ENCODE measurements around the gene BLOC1S1. TPM values are rescaled to one million over a fixed set of nuclear protein-coding genes. Genes with fewer than 3 reads are reported as not detected.

The BLOC1S1 gene
- total RNA-seq, 1 donor from 2014 or later, result 71.2 TPM

DNA sequence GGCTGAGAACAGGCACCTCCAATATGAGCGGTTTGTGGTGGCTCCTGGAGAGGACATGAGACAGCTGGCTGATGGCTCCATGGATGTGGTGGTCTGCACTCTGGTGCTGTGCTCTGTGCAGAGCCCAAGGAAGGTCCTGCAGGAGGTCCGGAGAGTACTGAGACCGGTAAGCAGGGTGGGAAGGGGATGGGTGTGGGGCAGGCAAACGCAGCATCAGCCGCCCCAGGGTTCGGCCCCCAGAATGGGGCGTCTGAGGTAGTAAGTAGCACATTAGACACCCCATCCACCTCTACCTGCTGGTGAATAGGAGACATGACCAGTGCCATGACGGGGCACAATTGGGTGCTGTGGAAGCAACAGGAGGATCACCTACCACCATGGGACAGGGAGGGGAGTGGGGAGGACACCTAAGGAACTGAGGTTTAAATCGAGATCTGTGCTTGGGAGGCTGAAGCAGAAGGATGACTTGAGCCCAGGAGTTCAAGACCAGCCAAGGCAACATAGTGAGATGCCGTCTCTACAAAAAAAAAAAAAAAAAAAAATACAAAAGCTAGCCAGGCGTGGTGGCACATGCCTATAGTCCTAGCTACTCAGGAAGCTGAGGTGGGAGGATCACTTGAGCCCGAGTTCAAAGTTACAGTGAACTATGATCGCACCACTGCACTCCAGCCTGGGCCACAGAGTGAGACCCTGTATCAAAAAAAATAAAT, 33.6 kb upstream of the BLOC1S1 start:
- no peaks in the 10 kb centered on the region for H3K4me1 Mint-ChIP-seq (ENCODE audit: low read depth, unreplicated experiment)
- TF ChIP-seq, protein P1, sequence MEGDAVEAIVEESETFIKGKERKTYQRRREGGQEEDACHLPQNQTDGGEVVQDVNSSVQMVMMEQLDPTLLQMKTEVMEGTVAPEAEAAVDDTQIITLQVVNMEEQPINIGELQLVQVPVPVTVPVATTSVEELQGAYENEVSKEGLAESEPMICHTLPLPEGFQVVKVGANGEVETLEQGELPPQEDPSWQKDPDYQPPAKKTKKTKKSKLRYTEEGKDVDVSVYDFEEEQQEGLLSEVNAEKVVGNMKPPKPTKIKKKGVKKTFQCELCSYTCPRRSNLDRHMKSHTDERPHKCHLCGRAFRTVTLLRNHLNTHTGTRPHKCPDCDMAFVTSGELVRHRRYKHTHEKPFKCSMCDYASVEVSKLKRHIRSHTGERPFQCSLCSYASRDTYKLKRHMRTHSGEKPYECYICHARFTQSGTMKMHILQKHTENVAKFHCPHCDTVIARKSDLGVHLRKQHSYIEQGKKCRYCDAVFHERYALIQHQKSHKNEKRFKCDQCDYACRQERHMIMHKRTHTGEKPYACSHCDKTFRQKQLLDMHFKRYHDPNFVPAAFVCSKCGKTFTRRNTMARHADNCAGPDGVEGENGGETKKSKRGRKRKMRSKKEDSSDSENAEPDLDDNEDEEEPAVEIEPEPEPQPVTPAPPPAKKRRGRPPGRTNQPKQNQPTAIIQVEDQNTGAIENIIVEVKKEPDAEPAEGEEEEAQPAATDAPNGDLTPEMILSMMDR (IDR thresholded peaks at IDR 0.05; ENCODE audit: partially characterized antibody, unreplicated experiment), result no peak
- H3K9me3 Mint-ChIP-seq (ENCODE audit: unreplicated experiment), result peaks cover 2% of the 10 kb centered on the region
- no peak for DNase-seq
- no peak overlapping the region for H3K4me3 Mint-ChIP-seq (ENCODE audit: unreplicated experiment)
- no peak overlapping the region for H3K27ac Mint-ChIP-seq (ENCODE audit: unreplicated experiment)
- H3K27me3 Mint-ChIP-seq (ENCODE audit: unreplicated experiment), result peaks cover 6% of the 10 kb centered on the region
- peaks cover 6% of the 10 kb centered on the region for H3K36me3 Mint-ChIP-seq (ENCODE audit: unreplicated experiment)

- TF ChIP-seq, protein P1 (IDR thresholded peaks at IDR 0.05; ENCODE audit: partially characterized antibody, unreplicated experiment), result no peak
- peaks cover 6% of the 10 kb centered on the region for H3K27me3 Mint-ChIP-seq (ENCODE audit: unreplicated experiment)
- no peaks in the 10 kb centered on the region for H3K4me1 Mint-ChIP-seq (ENCODE audit: low read depth, unreplicated experiment)
- H3K4me3 Mint-ChIP-seq (ENCODE audit: unreplicated experiment), result no peak overlapping the region
- no peak overlapping the region for H3K27ac Mint-ChIP-seq (ENCODE audit: unreplicated experiment)
- DNase-seq, result no peak
- peaks cover 6% of the 10 kb centered on the region for H3K36me3 Mint-ChIP-seq (ENCODE audit: unreplicated experiment)
- H3K9me3 Mint-ChIP-seq (ENCODE audit: unreplicated experiment), result peaks cover 2% of the 10 kb centered on the region
These were observed 32.2 kb upstream of the BLOC1S1 start for GRCh38 chr12:55683676-55684075.

DNA sequence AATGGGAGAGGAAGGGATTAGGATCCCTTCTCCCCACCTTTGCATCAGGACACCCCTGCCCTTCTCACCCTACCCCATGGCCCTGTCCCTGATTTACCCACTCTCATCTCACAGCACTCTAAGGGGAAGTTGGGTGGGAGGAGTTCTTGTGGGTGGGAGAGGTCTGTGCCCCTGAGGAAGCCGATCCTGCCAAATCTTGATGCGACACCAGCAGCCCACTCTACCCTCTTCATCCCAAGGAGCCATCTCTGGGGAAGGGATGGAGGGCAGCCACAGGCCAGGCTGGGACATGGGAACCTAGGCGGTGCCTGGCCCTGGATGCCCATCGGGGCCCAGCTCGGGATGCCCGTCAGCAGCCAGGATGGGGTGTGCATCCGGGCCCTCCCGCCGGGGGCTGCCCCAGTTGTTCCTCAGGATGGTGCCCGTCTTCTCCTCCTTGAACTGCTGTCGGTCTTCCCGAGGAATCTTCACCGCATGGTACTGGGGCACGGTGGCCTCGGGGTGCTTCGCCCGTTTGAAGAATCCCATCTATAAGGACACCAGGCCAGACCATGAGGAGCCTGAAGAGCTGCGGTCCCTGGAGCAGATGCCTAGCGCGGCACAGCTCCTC, 31.0 kb upstream of the BLOC1S1 start:
- H3K4me1 Mint-ChIP-seq (ENCODE audit: low read depth, unreplicated experiment), result no peaks in the 10 kb centered on the region
- H3K27ac Mint-ChIP-seq (ENCODE audit: unreplicated experiment), result no peak overlapping the region
- peaks cover under 1% of the 10 kb centered on the region for H3K9me3 Mint-ChIP-seq (ENCODE audit: unreplicated experiment)
- no peak overlapping the region for H3K4me3 Mint-ChIP-seq (ENCODE audit: unreplicated experiment)
- TF ChIP-seq, protein P1 (IDR thresholded peaks at IDR 0.05; ENCODE audit: partially characterized antibody, unreplicated experiment), result no peak
- H3K27me3 Mint-ChIP-seq (ENCODE audit: unreplicated experiment), result peaks cover 6% of the 10 kb centered on the region
- H3K36me3 Mint-ChIP-seq (ENCODE audit: unreplicated experiment), result peaks cover 6% of the 10 kb centered on the region
- no peak for DNase-seq

DNA sequence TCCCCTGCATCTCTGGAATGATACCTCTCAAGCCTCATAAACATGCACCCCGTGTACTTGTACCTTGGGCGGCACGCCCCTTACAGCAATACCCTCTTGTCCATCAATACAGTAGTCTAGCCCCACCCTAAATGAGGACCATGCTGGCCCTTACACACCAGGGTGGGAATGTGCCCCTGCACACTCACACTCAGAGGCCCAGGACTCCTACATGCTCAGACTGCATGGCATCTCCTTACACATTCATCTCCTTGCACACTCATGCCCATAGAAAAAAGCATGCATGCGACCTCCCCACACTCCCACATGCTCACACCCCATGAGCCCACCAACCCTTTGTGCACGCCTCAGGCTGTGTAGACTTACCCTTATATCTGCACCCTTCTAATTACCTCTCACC, 30.2 kb upstream of the BLOC1S1 start:
- H3K4me1 Mint-ChIP-seq (ENCODE audit: low read depth, unreplicated experiment), result no peaks in the 10 kb centered on the region
- TF ChIP-seq, protein P1 (IDR thresholded peaks at IDR 0.05; ENCODE audit: partially characterized antibody, unreplicated experiment), result no peak
- H3K27ac Mint-ChIP-seq (ENCODE audit: unreplicated experiment), result peak overlapping the region; percentile 52
- no peaks in the 10 kb centered on the region for H3K9me3 Mint-ChIP-seq (ENCODE audit: unreplicated experiment)
- peaks cover 6% of the 10 kb centered on the region for H3K27me3 Mint-ChIP-seq (ENCODE audit: unreplicated experiment)
- no peak for DNase-seq
- H3K36me3 Mint-ChIP-seq (ENCODE audit: unreplicated experiment), result peaks cover 6% of the 10 kb centered on the region
- no peak overlapping the region for H3K4me3 Mint-ChIP-seq (ENCODE audit: unreplicated experiment)

GRCh38 chr12:55686366-55687010, 29.4 kb upstream of the BLOC1S1 start:
- DNase-seq, result no peak
- Mint-ChIP-seq H3K9me3 (ENCODE audit: unreplicated experiment) (no peaks in the 10 kb centered on the region), H3K4me3 (ENCODE audit: unreplicated experiment) (no peak overlapping the region), H3K36me3 (ENCODE audit: unreplicated experiment) (peaks cover 6% of the 10 kb centered on the region), H3K27ac (ENCODE audit: unreplicated experiment) (no peak overlapping the region), H3K27me3 (ENCODE audit: unreplicated experiment) (peaks cover 6% of the 10 kb centered on the region), H3K4me1 (ENCODE audit: low read depth, unreplicated experiment) (no peaks in the 10 kb centered on the region)
- TF ChIP-seq, protein P1 (IDR thresholded peaks at IDR 0.05; ENCODE audit: partially characterized antibody, unreplicated experiment), result no peak
